GM19193 (cell line): ENCODE measurements around the gene KSR1.

Experiments used
- POLR2A ChIP-seq: IDR thresholded peaks from 4 replicates; pipeline ENCODE4 v1.6.1; 2011; ENCODE audit not compliant: insufficient read depth, insufficient read length; ENCODE audit errors: extremely low read depth

Gene KSR1

GRCh38 chr17:27450416-27450815 is 5.8 kb upstream of the KSR1 start:
- no peak for TF ChIP-seq POLR2A

GRCh38 chr17:27451906-27452305 is 4.3 kb upstream of the KSR1 start:
- no peak for TF ChIP-seq POLR2A

- no peak for TF ChIP-seq POLR2A
These were observed 3.4 kb upstream of the KSR1 start for GRCh38 chr17:27452828-27453227.

GRCh38 chr17:27453471-27453870 is 2.8 kb upstream of the KSR1 start:
- no peak for TF ChIP-seq POLR2A

GRCh38 chr17:27454089-27454488 is 2.2 kb upstream of the KSR1 start:
- no peak for TF ChIP-seq POLR2A

GRCh38 chr17:27455236-27455913 is 873 bp upstream of the KSR1 start:
- no peak for TF ChIP-seq POLR2A

GRCh38 chr17:27456681-27457359 is 572 bp downstream of the KSR1 start:
- TF ChIP-seq POLR2A, result no peak

GRCh38 chr17:27457360-27457715 is 1.1 kb downstream of the KSR1 start:
- TF ChIP-seq POLR2A, result no peak

- TF ChIP-seq POLR2A, result peak; percentile 73
These were observed 1.7 kb downstream of the KSR1 start for GRCh38 chr17:27457731-27458523.

- TF ChIP-seq POLR2A, result no peak
These were observed 2.3 kb downstream of the KSR1 start for GRCh38 chr17:27458524-27458908.

- TF ChIP-seq POLR2A, result no peak
These were observed 3.2 kb downstream of the KSR1 start for GRCh38 chr17:27459433-27459832.

- no peak for TF ChIP-seq POLR2A
These were observed 4.0 kb downstream of the KSR1 start for GRCh38 chr17:27460196-27460725.

GRCh38 chr17:27461192-27461859 is 5.1 kb downstream of the KSR1 start:
- TF ChIP-seq POLR2A, result no peak

- TF ChIP-seq POLR2A, result no peak
These were observed 5.9 kb downstream of the KSR1 start for GRCh38 chr17:27462149-27462548.

- no peak for TF ChIP-seq POLR2A
These were observed 6.5 kb downstream of the KSR1 start for GRCh38 chr17:27462714-27463113.
